ENCODE data around the gene LIMK2. TPM values are rescaled to one million over a fixed set of nuclear protein-coding genes. Genes with fewer than 3 reads are reported as not detected.

The LIMK2 gene
- total RNA-seq, 2 experiments from 2014 or later, result 23.2 to 25.5 TPM

GRCh38 chr22:31259798-31260473 is 47.8 kb downstream of the LIMK2 start:
- CTCF ChIA-PET, result interaction anchor here (13.6 kb wide), 1 partner anchor 13 kb away, joined by 110 read pairs; no protein-coding TSS in a partner anchor
- POLR2A ChIA-PET, result no interaction called here
- Mint-ChIP-seq H3K4me1 (ENCODE audit: low read depth) (no peaks in the 10 kb centered on the region), H3K9me3 (no peaks in the 10 kb centered on the region), H3K4me3 (no peak overlapping the region), H3K36me3 (ENCODE audit: low read depth) (peaks cover 18% of the 10 kb centered on the region), H3K27me3 (no peaks in the 10 kb centered on the region), H3K27ac (no peak overlapping the region)
- intact Hi-C loops (cut with micrococcal nuclease), result no loop called here
- ATAC-seq (no peak), DNase-seq (no peak)
- TF ChIP-seq CTCF (IDR thresholded peaks at IDR 0.05), result no peak

- Mint-ChIP-seq H3K36me3 (ENCODE audit: low read depth) (peaks cover 18% of the 10 kb centered on the region), H3K4me3 (no peak overlapping the region), H3K27me3 (no peaks in the 10 kb centered on the region), H3K9me3 (no peaks in the 10 kb centered on the region), H3K4me1 (ENCODE audit: low read depth) (no peaks in the 10 kb centered on the region), H3K27ac (no peak overlapping the region)
- ATAC-seq, result no peak
- intact Hi-C loops (cut with micrococcal nuclease), result no loop called here
- no peak for TF ChIP-seq CTCF (IDR thresholded peaks at IDR 0.05)
- ChIA-PET POLR2A (no interaction called here), CTCF (no interaction called here)
- no peak for DNase-seq
These were observed 48.4 kb downstream of the LIMK2 start for GRCh38 chr22:31260474-31260856.

DNA sequence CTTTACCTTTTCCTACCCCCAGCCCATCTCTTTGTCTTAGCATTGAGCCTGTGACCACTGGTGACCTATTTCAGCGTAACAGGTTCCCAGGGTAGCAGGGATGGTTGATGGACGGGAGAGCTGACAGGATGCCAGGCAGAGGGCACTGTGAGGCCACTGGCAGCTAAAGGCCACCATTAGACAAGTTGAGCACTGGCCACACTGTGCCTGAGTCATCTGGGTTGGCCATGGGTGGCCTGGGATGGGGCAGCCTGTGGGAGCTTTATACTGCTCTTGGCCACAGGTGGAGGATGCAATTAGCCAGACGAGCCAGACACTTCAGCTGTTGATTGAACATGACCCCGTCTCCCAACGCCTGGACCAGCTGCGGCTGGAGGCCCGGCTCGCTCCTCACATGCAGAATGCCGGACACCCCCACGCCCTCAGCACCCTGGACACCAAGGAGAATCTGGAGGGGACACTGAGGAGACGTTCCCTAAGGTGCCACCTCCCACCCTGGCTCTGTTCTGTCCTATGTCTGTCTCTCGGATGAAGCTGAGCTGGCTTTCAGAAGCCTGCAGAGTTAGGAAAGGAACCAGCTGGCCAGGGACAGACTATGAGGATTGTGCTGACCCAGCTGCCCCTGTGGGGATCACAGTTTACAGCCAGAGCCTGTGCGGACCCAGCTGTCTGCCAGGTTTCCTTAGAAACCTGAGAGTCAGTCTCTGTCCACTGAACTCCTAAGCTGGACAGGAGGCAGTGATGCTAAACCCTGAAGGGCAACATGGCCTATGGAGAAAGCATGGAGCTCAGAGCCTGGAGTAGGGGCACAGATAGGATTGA is 50.4 kb downstream of the LIMK2 start:
- ATAC-seq, result no peak
- H3K4me3 Mint-ChIP-seq, result no peak overlapping the region
- no peaks in the 10 kb centered on the region for H3K4me1 Mint-ChIP-seq (ENCODE audit: low read depth)
- no peak overlapping the region for H3K27ac Mint-ChIP-seq
- H3K27me3 Mint-ChIP-seq, result no peaks in the 10 kb centered on the region
- intact Hi-C loops (cut with micrococcal nuclease), result no loop called here
- ChIA-PET CTCF (interaction anchor here (0.6 to 2.5 kb wide), 2 partner anchors 10 to 155 kb away, joined by 3 to 17 read pairs; no protein-coding TSS in a partner anchor), POLR2A (interaction anchor here (0.7 kb wide), 1 partner anchor 102 kb away, joined by 3 read pairs; the partner anchor contains the start of gene RNF185)
- H3K36me3 Mint-ChIP-seq (ENCODE audit: low read depth), result peaks cover 26% of the 10 kb centered on the region
- DNase-seq, result no peak
- no peak for TF ChIP-seq CTCF (IDR thresholded peaks at IDR 0.05)
- no peaks in the 10 kb centered on the region for H3K9me3 Mint-ChIP-seq

DNA sequence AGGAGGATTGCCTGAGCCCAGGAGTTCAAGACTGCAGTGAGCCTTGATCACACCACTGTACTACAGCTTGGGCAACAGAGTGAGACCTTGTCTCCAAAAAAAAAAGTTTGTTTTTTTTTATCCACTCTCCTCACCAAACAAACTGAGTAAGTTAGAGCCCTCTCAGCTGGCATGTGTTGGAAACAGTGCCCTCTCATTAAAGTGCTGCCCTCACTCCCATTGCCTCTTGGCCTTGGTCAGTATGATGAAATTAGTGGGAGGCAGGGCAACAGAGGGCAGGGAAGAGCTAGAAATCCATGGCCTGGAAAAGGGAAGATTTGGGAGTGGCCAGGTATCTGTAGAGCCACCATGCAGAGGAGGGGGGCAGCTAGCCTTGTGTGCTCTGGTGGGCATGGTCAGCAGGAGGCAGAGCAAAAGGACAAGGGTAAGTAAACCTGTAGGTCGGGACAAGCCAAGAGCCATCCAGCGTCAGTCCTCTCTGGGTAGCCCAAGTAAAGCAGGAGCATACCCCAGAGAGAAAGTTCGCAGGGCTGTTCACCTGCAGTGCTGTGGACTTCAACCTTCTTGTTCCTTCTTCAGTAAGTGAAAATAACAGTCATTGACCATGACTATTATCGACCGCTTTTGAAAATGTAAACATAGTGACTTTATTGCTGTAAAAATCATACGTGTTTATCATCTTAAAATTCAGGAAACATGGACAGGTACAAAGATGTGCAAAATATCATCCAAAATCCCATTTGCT is 52.0 kb downstream of the LIMK2 start:
- no peak for TF ChIP-seq CTCF (IDR thresholded peaks at IDR 0.05)
- ChIA-PET CTCF (interaction anchor here (2.5 kb wide), 1 partner anchor 9 kb away, joined by 17 read pairs; no protein-coding TSS in a partner anchor), POLR2A (no interaction called here)
- no peaks in the 10 kb centered on the region for H3K27me3 Mint-ChIP-seq
- no peak for DNase-seq
- no peaks in the 10 kb centered on the region for H3K4me1 Mint-ChIP-seq (ENCODE audit: low read depth)
- H3K9me3 Mint-ChIP-seq, result no peaks in the 10 kb centered on the region
- peaks cover 28% of the 10 kb centered on the region for H3K36me3 Mint-ChIP-seq (ENCODE audit: low read depth)
- no peak overlapping the region for H3K4me3 Mint-ChIP-seq
- no peak for ATAC-seq
- no peak overlapping the region for H3K27ac Mint-ChIP-seq
- intact Hi-C loops (cut with micrococcal nuclease), result no loop called here
